Measurements from ENCODE around the gene SPATA19. TPM values are rescaled to one million over a fixed set of nuclear protein-coding genes. Genes with fewer than 3 reads are reported as not detected.

The SPATA19 gene
- total RNA-seq, 2 experiments from 2014 or later = not detected

- H3K4me3 Mint-ChIP-seq = no peak overlapping the region
- CTCF ChIA-PET = interaction anchor here (1.4 kb wide), 1 partner anchor 10 kb away, joined by 5 read pairs; no protein-coding TSS in a partner anchor
- no peak overlapping the region for H3K27ac Mint-ChIP-seq
- ATAC-seq = no peak
- POLR2A ChIA-PET = no interaction called here
- no peak for DNase-seq
- no peaks in the 10 kb centered on the region for H3K9me3 Mint-ChIP-seq (ENCODE audit: insufficient read depth)
- H3K36me3 Mint-ChIP-seq (ENCODE audit: low read depth) = no peaks in the 10 kb centered on the region
- no peaks in the 10 kb centered on the region for H3K4me1 Mint-ChIP-seq (ENCODE audit: low read depth)
- peaks cover 6% of the 10 kb centered on the region for H3K27me3 Mint-ChIP-seq (ENCODE audit: low read depth)
Observed at GRCh38 chr11:133811850-133812685, 33.2 kb downstream of the SPATA19 start.

GRCh38 chr11:133810766-133811165 is 34.5 kb downstream of the SPATA19 start:
- no peak for DNase-seq
- Mint-ChIP-seq H3K9me3 (ENCODE audit: insufficient read depth) (no peaks in the 10 kb centered on the region), H3K36me3 (ENCODE audit: low read depth) (no peaks in the 10 kb centered on the region), H3K4me1 (ENCODE audit: low read depth) (no peaks in the 10 kb centered on the region), H3K27me3 (ENCODE audit: low read depth) (peaks cover 8% of the 10 kb centered on the region), H3K4me3 (no peak overlapping the region), H3K27ac (no peak overlapping the region)
- CTCF ChIA-PET = no interaction called here
- POLR2A ChIA-PET = no interaction called here
- ATAC-seq = no peak

- ChIA-PET CTCF (interaction anchor here (1.3 kb wide), 1 partner anchor 12 kb away, joined by 3 read pairs; no protein-coding TSS in a partner anchor), POLR2A (no interaction called here)
- Mint-ChIP-seq H3K9me3 (ENCODE audit: insufficient read depth) (no peaks in the 10 kb centered on the region), H3K27me3 (ENCODE audit: low read depth) (peaks cover 8% of the 10 kb centered on the region), H3K27ac (no peak overlapping the region), H3K4me3 (no peak overlapping the region), H3K36me3 (ENCODE audit: low read depth) (no peaks in the 10 kb centered on the region), H3K4me1 (ENCODE audit: low read depth) (no peaks in the 10 kb centered on the region)
- DNase-seq = no peak
- ATAC-seq = no peak
Observed at GRCh38 chr11:133809569-133810491, 35.5 kb downstream of the SPATA19 start.

- Mint-ChIP-seq H3K9me3 (ENCODE audit: insufficient read depth) (no peaks in the 10 kb centered on the region), H3K4me1 (ENCODE audit: low read depth) (no peaks in the 10 kb centered on the region), H3K27ac (no peak overlapping the region), H3K36me3 (ENCODE audit: low read depth) (no peaks in the 10 kb centered on the region), H3K4me3 (no peak overlapping the region), H3K27me3 (ENCODE audit: low read depth) (peaks cover 8% of the 10 kb centered on the region)
- ATAC-seq = no peak
- ChIA-PET POLR2A (no interaction called here), CTCF (interaction anchor here (1.3 kb wide), 1 partner anchor 13 kb away, joined by 3 read pairs; no protein-coding TSS in a partner anchor)
- DNase-seq = no peak
Observed at GRCh38 chr11:133808393-133809140, 36.7 kb downstream of the SPATA19 start.

- ChIA-PET POLR2A (no interaction called here), CTCF (no interaction called here)
- Mint-ChIP-seq H3K27ac (no peak overlapping the region), H3K36me3 (ENCODE audit: low read depth) (no peaks in the 10 kb centered on the region), H3K4me1 (ENCODE audit: low read depth) (no peaks in the 10 kb centered on the region), H3K27me3 (ENCODE audit: low read depth) (peaks cover 7% of the 10 kb centered on the region), H3K9me3 (ENCODE audit: insufficient read depth) (no peaks in the 10 kb centered on the region), H3K4me3 (no peak overlapping the region)
- ATAC-seq (no peak), DNase-seq (no peak)
Observed at GRCh38 chr11:133803026-133803425, 42.3 kb downstream of the SPATA19 start.

GRCh38 chr11:133801356-133801755 is 44.0 kb downstream of the SPATA19 start:
- H3K27ac Mint-ChIP-seq = no peak overlapping the region
- no peak overlapping the region for H3K4me3 Mint-ChIP-seq
- POLR2A ChIA-PET = no interaction called here
- DNase-seq = no peak
- no peaks in the 10 kb centered on the region for H3K4me1 Mint-ChIP-seq (ENCODE audit: low read depth)
- no peaks in the 10 kb centered on the region for H3K36me3 Mint-ChIP-seq (ENCODE audit: low read depth)
- H3K9me3 Mint-ChIP-seq (ENCODE audit: insufficient read depth) = no peaks in the 10 kb centered on the region
- ATAC-seq = no peak
- H3K27me3 Mint-ChIP-seq (ENCODE audit: low read depth) = peaks cover 7% of the 10 kb centered on the region
- CTCF ChIA-PET = no interaction called here

- no peaks in the 10 kb centered on the region for H3K9me3 Mint-ChIP-seq (ENCODE audit: insufficient read depth)
- DNase-seq (no peak), ATAC-seq (no peak)
- no peaks in the 10 kb centered on the region for H3K36me3 Mint-ChIP-seq (ENCODE audit: low read depth)
- H3K27me3 Mint-ChIP-seq (ENCODE audit: low read depth) = peaks cover 4% of the 10 kb centered on the region
- ChIA-PET CTCF (no interaction called here), POLR2A (no interaction called here)
- no peak overlapping the region for H3K4me3 Mint-ChIP-seq
- no peaks in the 10 kb centered on the region for H3K4me1 Mint-ChIP-seq (ENCODE audit: low read depth)
- H3K27ac Mint-ChIP-seq = no peak overlapping the region
Observed at GRCh38 chr11:133800666-133801065, 44.6 kb downstream of the SPATA19 start.

GRCh38 chr11:133797554-133797953 is 47.8 kb downstream of the SPATA19 start:
- Mint-ChIP-seq H3K36me3 (ENCODE audit: low read depth) (no peaks in the 10 kb centered on the region), H3K4me1 (ENCODE audit: low read depth) (no peaks in the 10 kb centered on the region), H3K27ac (no peak overlapping the region), H3K4me3 (no peak overlapping the region), H3K9me3 (ENCODE audit: insufficient read depth) (peaks cover 9% of the 10 kb centered on the region), H3K27me3 (ENCODE audit: low read depth) (no peaks in the 10 kb centered on the region)
- ATAC-seq = no peak
- CTCF ChIA-PET = interaction anchor here (0.9 kb wide), 1 partner anchor 24 kb away, joined by 3 read pairs; no protein-coding TSS in a partner anchor
- DNase-seq = no peak
- POLR2A ChIA-PET = no interaction called here

- ATAC-seq = no peak
- Mint-ChIP-seq H3K36me3 (ENCODE audit: low read depth) (no peaks in the 10 kb centered on the region), H3K4me3 (no peak overlapping the region), H3K9me3 (ENCODE audit: insufficient read depth) (peaks cover 9% of the 10 kb centered on the region), H3K27ac (no peak overlapping the region), H3K4me1 (ENCODE audit: low read depth) (no peaks in the 10 kb centered on the region), H3K27me3 (ENCODE audit: low read depth) (no peaks in the 10 kb centered on the region)
- DNase-seq = no peak
- ChIA-PET POLR2A (no interaction called here), CTCF (interaction anchor here (1.5 kb wide), 1 partner anchor 25 kb away, joined by 3 read pairs; no protein-coding TSS in a partner anchor)
Observed at GRCh38 chr11:133796043-133796795, 49.1 kb downstream of the SPATA19 start.

- no peaks in the 10 kb centered on the region for H3K27me3 Mint-ChIP-seq (ENCODE audit: low read depth)
- ATAC-seq (no peak), DNase-seq (no peak)
- no peaks in the 10 kb centered on the region for H3K36me3 Mint-ChIP-seq (ENCODE audit: low read depth)
- POLR2A ChIA-PET = no interaction called here
- no peak overlapping the region for H3K4me3 Mint-ChIP-seq
- H3K27ac Mint-ChIP-seq = no peak overlapping the region
- CTCF ChIA-PET = no interaction called here
- H3K9me3 Mint-ChIP-seq (ENCODE audit: insufficient read depth) = peaks cover 9% of the 10 kb centered on the region
- H3K4me1 Mint-ChIP-seq (ENCODE audit: low read depth) = no peaks in the 10 kb centered on the region
Observed at GRCh38 chr11:133795088-133795487, 50.2 kb downstream of the SPATA19 start.

- peaks cover 2% of the 10 kb centered on the region for H3K27me3 Mint-ChIP-seq (ENCODE audit: low read depth)
- ChIA-PET POLR2A (no interaction called here), CTCF (no interaction called here)
- H3K9me3 Mint-ChIP-seq (ENCODE audit: insufficient read depth) = peaks cover 9% of the 10 kb centered on the region
- H3K36me3 Mint-ChIP-seq (ENCODE audit: low read depth) = no peaks in the 10 kb centered on the region
- no peaks in the 10 kb centered on the region for H3K4me1 Mint-ChIP-seq (ENCODE audit: low read depth)
- DNase-seq = no peak
- H3K4me3 Mint-ChIP-seq = no peak overlapping the region
- ATAC-seq = no peak
- H3K27ac Mint-ChIP-seq = no peak overlapping the region
Observed at GRCh38 chr11:133794205-133794604, 51.1 kb downstream of the SPATA19 start.
